ENCODE data around the gene WDFY2.

WDFY2 gene

GRCh38 chr13:51605698-51606097 is 21.4 kb downstream of the WDFY2 start:
- TF ChIP-seq GATA2 (IDR thresholded peaks at IDR 0.05; ENCODE audit: low read depth, low read length) (no peak), GATA3 (IDR thresholded peaks at IDR 0.05; ENCODE audit: low read depth, low read length) (no peak)

DNA sequence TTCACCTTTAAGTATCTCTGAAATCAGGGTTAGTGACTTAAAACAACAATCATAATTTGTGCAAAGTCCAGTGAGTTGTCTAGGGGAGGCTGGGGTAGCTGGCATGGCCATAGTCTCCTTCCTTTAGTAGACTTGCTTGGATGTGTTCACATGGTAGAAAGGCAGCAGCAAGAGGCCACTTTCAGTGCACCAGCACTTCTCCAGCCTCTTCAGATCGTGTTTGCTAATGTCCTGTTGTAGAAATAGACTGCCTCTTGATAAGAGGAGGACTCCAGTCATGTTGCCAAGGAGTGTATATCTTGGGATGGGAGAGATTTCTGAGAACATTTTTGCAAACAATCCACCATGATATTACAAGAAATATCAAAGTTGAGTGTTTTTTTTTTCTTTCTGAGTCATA is 22.9 kb downstream of the WDFY2 start:
- no peak for TF ChIP-seq GATA3 (IDR thresholded peaks at IDR 0.05; ENCODE audit: low read depth, low read length)
- no peak for TF ChIP-seq GATA2 (IDR thresholded peaks at IDR 0.05; ENCODE audit: low read depth, low read length)

GRCh38 chr13:51608857-51609406 is 24.7 kb downstream of the WDFY2 start:
- TF ChIP-seq GATA2 (IDR thresholded peaks at IDR 0.05; ENCODE audit: low read depth, low read length): no peak

GRCh38 chr13:51612867-51613266 is 28.6 kb downstream of the WDFY2 start:
- TF ChIP-seq GATA2 (IDR thresholded peaks at IDR 0.05; ENCODE audit: low read depth, low read length) (no peak), GATA3 (IDR thresholded peaks at IDR 0.05; ENCODE audit: low read depth, low read length) (no peak)

- no peak for TF ChIP-seq GATA3 (IDR thresholded peaks at IDR 0.05; ENCODE audit: low read depth, low read length)
- TF ChIP-seq GATA2 (IDR thresholded peaks at IDR 0.05; ENCODE audit: low read depth, low read length): no peak
Measured at GRCh38 chr13:51613535-51613934, 29.3 kb downstream of the WDFY2 start.

- TF ChIP-seq GATA3 (IDR thresholded peaks at IDR 0.05; ENCODE audit: low read depth, low read length) (no peak), GATA2 (IDR thresholded peaks at IDR 0.05; ENCODE audit: low read depth, low read length) (peak; percentile 71)
Measured at GRCh38 chr13:51614350-51614786, 30.1 kb downstream of the WDFY2 start.

DNA sequence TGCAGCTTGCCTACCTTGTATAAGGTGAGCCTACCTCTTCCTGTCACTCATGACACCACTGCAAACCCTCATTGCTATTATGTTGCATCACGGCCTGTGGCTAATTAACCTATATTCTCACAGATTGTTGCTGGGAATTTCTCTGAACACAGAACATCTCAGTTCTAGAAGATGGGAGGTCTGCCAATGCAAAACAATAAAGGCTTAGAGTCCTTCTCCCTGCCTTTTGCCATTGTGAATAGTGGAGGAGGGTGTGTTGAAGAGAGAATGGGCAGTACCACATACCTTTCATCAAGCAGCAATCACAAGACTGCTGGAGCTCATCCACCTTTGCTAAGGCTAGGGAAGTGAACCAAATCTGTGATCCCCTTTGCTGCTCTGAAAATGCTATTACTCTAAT is 34.4 kb downstream of the WDFY2 start:
- no peak for TF ChIP-seq GATA3 (IDR thresholded peaks at IDR 0.05; ENCODE audit: low read depth, low read length)
- no peak for TF ChIP-seq GATA2 (IDR thresholded peaks at IDR 0.05; ENCODE audit: low read depth, low read length)

- TF ChIP-seq GATA2 (IDR thresholded peaks at IDR 0.05; ENCODE audit: low read depth, low read length): no peak
- TF ChIP-seq GATA3 (IDR thresholded peaks at IDR 0.05; ENCODE audit: low read depth, low read length): no peak
Measured at GRCh38 chr13:51619614-51620013, 35.4 kb downstream of the WDFY2 start.

DNA sequence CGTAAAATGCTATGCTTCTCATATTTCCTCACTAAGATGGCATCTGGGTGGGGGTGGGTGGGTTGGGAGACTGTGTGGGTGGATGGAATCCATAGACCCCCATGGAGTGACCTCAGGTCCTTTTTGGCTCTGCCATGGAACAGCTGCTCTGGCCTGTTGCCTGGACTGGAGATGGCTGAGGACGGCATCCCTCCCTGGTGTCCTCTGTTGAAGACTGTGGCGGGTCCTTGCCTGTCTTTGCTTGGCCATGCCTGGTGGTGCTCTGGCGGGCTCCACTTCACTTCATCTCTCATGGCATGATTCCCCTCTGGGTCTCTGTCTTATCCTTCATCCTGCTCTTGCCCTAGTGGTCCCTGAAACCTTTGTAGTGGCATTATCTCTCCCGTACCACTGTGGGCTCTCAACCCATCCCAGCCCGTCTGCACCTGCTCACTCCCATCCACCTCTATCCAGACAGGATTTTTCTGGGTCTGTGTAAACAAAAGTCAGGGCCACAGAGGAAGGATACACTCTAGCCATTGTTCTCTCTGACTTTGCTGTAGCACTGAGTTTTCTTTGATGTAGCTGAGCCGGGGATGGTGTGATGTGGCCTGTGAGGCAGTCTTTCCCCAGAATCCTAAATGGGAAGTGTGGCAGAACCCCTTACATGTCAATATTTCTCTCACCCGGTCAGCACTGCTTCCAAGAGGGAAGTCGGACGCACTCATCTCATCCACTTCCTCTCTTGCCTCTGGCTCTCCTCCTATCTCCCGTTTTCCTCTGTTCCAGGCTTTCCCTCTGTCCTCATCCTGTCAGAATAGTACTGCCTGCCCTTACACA is 36.1 kb downstream of the WDFY2 start:
- TF ChIP-seq GATA2 (IDR thresholded peaks at IDR 0.05; ENCODE audit: low read depth, low read length): no peak
- no peak for TF ChIP-seq GATA3 (IDR thresholded peaks at IDR 0.05; ENCODE audit: low read depth, low read length)

- TF ChIP-seq GATA3 (IDR thresholded peaks at IDR 0.05; ENCODE audit: low read depth, low read length) (no peak), GATA2 (IDR thresholded peaks at IDR 0.05; ENCODE audit: low read depth, low read length) (no peak)
Measured at GRCh38 chr13:51621602-51622001, 37.3 kb downstream of the WDFY2 start.

GRCh38 chr13:51623473-51623872 is 39.2 kb downstream of the WDFY2 start:
- TF ChIP-seq GATA2 (IDR thresholded peaks at IDR 0.05; ENCODE audit: low read depth, low read length): peak; percentile 47; the same call in 1 of the 2 replicates
- peak; percentile 63 for TF ChIP-seq GATA3 (IDR thresholded peaks at IDR 0.05; ENCODE audit: low read depth, low read length)

GRCh38 chr13:51624207-51624606 is 39.9 kb downstream of the WDFY2 start:
- TF ChIP-seq GATA3 (IDR thresholded peaks at IDR 0.05; ENCODE audit: low read depth, low read length) (no peak), GATA2 (IDR thresholded peaks at IDR 0.05; ENCODE audit: low read depth, low read length) (no peak)

- TF ChIP-seq GATA3 (IDR thresholded peaks at IDR 0.05; ENCODE audit: low read depth, low read length) (no peak), GATA2 (IDR thresholded peaks at IDR 0.05; ENCODE audit: low read depth, low read length) (no peak)
Measured at GRCh38 chr13:51624695-51625345, 40.6 kb downstream of the WDFY2 start.

DNA sequence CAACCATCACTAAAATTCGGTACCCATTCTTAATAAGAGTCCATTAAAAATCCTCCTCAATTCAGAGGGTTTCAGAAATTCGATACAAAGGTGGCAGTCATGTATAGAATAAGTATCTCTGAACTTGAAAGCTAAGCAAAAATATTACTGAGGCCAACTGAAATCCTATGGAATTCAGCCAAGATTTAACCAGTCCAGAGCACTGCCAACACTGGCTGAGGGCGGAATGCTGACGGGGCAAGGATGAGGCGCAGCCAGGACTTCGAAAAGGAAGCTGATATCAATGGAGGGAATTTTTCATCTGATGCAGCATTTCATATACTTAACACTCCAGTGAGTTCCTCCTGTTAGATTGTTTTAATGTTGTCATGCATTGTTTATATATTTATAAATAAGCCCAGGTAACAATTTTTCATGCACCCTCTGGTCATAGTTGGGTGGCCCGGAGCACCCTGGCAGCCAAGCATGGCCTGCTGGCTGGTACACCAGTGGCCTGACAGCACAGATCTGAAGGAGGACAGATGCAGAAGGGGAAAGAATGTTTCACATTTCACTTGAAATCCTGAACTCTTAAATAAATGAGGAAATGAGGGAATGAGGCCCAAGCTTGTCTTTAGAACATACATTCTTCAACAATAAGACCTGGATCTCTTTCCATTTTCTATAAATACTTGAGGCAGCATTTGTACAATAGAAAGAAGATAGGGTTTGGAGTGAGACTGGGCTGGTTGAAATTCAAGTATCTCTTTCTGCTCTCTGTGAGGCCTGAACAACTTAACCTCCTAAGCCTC is 41.5 kb downstream of the WDFY2 start:
- no peak for TF ChIP-seq GATA3 (IDR thresholded peaks at IDR 0.05; ENCODE audit: low read depth, low read length)
- TF ChIP-seq GATA2 (IDR thresholded peaks at IDR 0.05; ENCODE audit: low read depth, low read length): no peak

Data from SH-SY5Y (cell line).